Pulmonary artery endothelial cell (primary cell): ENCODE results near the gene ETDA. TPM values are rescaled to one million over a fixed set of nuclear protein-coding genes. Genes with fewer than 3 reads are reported as not detected.
"Not testable (repeated sequence)": the region's sequence is repeated elsewhere in the genome, so short reads cannot be mapped to it uniquely, and the experiment has no call there.

Experiments used
- DNase-seq: peaks from one replicate; pipeline ENCODE4 v3.0.0-alpha.2; 2011; ENCODE audit warnings: low read depth, low spot score
- total RNA-seq: library from RNA; depleted of rRNA; stranded (reverse); fragments of >200 nt; gene quantifications from 2 replicates; pipeline ENCODE4 v1.2.3, GENCODE V29; 2014

The ETDA gene
- total RNA-seq, result not detected in 2 replicates

DNA sequence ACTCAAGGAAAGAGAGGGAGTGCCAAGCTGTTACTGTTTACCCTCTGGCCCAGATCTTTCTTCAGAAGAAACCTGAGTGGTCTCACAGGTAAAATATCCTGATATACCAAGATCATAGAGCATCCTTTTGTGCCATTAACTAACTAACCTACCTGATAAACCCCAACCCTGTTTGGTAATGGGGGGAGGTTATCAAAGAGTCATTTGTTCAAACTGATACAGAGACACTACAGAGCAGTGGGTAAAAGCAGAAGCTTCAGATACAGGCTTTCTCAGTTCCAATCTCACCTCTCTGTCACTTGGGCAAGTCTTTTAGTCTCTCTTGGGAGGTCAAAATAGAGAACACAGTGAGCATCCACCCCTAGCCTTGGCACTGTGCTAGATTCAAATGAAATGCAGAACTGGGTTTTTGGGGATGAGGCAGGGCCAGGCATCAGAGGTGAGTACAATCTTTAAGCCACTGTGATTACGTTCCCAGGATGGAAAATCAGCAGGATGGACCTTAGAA, at the start of gene ETDA:
Gene ETDA (plus strand): TSS at position 51 of the 508 bp plus-strand sequence. CDS start 1,216 bp downstream, outside the sequence.
- DNase-seq, result not testable (repeated sequence)

DNA sequence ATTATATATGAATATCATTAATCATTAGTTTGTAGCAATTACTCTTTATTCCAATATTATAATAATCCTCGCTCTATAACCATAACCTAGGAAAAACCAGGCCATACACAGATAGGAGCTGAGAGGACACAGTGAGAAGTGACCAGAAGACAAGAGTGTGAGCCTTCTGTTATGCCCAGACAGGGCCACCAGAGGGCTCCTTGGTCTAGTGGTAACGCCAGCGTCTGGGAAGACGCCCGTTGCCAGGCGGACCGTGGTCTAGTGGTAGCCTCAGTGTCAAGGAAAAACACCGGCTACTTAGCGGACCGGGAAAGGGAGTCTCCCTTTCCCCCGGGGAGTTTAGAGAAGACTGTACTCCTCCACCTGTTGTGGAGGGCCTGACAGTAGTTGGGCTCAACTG, 45.4 kb upstream of the ETDA start:
- DNase-seq, result not testable (repeated sequence)

DNA sequence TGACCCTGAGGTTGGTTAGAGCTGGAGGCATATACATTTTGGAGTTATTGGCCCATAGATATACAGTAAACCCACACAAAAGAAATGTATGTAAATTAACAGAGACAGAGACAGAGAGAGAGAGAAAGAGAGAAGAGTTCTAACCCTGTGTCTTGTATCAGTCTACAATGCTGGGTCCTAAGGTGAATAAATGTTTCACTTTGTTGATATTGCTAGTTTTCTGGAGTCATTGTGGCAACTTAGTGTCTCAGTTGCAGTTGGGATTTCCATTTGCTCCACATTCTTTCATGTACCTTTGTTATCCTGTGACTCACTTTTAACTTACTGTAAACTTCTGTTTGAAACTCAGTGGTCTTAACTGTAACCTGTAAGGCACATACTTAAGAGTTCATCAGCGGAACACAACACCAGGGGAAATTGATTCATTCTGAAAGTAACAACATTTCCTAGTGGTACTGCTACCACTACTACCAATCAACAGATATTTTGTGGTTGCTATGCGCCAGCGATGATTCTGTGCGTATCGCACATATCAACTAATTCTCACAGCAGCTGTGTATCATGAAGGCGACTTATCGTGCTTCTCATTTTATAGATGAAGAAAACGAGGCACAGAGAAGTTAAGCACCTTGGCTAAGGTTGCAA, 38.5 kb upstream of the ETDA start:
- DNase-seq, result no peak

DNA sequence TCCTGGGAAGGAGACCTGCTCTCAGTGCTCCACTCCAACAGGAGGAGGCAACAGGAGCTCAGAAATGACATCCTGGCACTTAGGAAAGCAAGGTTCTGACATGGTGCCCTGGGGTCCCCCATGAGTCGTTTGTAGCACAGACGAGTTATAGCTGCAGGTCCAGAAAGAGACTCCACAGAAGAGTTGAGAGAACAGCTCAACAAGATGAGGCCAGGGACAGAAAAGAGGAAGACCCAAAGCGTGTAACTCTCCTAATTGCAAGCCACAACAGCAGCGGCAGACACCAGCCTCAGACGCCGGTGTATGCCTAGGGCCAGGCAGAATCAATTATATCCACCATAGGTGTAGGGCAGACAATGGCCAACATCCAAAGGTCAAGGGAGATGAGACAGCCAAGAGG, 5.9 kb upstream of the ETDA start:
- DNase-seq, result not testable (repeated sequence)

DNA sequence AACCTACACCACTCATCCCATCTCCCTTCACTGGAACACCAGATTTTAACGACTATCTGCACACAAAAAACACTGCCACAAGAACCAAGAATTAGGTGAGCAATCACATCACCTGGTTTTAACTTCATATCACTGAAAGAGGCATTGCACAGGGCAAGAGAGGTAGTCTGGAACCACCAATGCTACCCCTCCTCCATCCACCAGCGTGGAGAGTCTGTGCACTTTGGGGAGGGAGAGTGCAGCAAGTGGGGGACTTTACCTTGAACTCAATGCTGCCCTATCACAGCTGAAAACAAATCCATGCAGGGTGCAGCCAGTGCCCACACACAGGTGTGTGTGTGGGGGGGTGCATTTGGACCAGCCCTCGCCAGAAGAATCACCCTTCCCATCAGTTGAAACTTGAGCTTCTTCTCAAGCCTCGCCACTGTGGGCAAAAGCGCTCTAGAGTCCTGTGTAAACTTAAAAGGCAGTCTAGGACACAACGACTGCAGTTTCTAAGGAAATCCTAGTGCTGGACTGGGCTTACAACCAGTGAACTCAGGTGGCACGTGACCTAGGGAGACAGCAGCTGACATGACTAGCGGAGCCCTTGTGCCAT, 4.3 kb downstream of the ETDA start:
- DNase-seq, result not testable (repeated sequence)

DNA sequence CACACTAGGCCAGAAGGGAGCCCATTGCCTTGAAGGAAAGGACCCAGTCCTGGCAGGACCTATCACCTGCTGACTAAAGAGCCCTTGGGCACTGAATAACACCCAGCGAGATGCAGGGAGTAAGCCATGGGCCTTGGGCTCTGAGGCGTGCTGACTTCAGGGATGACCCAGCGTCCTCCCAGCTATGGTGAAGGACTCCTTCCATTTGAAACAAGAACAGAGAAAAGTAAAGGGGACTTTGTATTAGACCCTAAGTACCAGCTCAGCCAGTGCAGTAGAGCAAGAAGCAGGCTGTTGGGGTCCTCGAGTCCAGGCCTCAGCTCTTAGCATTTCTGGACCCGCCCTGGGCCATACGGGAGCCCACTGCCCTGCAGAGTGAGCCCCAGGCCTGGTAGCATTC, 5.1 kb downstream of the ETDA start:
- no peak for DNase-seq

DNA sequence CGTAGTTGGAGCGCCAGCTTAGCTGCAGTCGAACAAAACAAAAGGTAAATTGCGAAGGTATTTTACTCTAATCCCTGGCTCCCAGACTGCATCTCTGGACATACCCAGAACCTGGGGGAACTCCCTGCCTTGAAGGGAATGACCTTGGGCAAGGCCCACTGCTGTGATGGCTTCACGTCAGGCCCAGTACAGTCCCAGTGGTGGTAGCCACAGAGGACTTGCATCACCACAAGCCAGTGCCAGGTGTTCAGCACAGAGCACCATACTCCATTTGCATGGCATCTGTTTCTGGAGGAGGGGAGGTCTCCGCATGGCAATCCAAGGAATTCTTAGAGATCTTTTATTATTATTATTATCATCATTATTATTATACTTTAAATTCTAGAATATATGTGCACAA, 5.6 kb downstream of the ETDA start:
- DNase-seq, result no peak

DNA sequence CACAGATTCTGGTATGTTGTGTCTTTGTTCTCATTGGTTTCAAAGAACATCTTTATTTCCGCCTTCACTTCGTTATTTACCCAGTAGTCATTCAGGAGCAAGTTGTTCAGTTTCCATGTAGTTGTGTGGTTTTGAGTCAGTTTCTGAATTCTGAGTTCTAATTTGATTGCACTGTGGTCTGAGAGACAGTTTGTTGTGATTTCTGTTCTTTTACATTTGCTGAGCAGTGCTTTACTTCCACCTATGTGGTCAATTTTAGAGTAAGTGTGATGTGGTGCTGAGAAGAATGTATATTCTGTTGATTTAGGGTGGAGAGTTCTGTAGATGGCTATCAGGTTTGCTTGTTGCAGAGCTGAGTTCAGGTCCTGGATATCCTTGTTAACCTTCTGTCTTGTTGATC, 9.1 kb downstream of the ETDA start:
- not testable (repeated sequence) for DNase-seq

DNA sequence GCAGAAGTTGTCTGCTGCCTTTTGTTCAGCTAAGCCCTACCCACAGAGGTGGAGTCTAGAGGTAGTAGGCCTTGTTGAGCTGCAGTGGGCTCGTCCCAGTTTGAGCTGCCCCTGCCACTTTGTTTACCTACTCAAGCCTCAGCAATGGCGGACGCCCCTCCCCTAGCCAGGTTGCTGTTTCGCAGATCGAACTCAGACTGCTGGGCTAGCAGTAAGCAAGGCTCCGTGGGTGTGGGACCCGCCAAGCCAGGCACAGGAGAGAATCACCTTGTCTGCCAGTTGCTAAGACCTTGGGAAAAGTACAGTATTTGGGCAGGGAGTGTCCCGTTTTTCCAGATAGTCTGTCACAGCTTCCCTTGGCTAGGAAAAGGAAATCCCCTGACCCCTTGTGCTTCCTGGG, 11.5 kb downstream of the ETDA start:
- not testable (repeated sequence) for DNase-seq

DNA sequence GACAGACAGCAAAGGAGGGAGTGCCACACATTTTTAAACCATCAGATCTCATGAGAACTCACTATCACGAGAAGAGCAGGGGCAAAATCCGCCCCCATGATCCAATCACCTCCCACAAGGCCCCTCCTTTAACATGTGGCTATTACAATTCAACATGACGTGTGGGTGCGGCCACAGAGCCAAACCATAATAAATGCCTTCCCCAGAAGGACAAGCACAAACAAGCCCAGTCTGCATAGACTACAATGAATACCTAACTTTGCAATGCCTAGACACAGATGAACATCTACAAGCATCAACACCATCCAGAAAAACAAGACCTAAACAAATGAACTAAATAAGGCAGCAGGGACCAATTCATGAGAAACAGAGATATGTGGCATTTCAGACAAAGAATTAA, 12.3 kb downstream of the ETDA start:
- no peak for DNase-seq

DNA sequence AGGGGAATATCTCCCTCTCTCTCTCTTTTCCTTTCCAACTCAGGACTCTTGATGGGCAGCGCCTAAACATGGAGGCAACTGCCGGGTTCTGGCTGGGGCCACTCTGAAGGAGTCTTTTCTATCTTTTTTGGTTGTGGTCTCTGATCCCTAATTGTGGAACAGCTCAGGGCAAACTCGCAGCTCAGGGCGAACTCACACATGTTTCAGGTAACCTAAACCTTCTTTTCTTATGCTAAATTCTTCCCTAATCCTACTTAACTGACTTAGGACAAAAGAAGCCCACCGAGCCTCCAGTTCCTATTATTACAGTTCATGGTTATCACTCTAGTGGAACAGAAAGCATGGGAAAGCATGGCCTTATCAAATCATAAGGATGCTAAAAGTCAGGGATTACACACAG, 21.3 kb downstream of the ETDA start:
- no peak for DNase-seq

DNA sequence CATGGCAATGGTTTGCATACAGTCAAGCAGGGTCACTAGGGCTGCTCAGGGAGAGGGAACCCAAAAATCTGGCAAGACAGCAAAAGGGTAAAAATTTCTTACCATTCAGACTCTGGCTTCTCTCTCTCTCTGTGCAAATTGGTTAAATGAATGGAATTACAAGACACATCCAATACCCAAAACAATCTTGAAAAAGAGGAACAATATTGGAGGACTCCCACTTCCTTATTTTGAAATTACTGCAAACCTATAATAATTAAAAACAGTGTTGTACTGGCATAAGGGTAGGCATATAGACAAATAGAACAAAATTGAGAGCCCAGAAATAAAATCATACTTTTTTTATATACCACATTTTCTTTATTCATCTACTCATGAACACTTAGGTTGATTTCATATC, 24.1 kb downstream of the ETDA start:
- DNase-seq, result no peak

DNA sequence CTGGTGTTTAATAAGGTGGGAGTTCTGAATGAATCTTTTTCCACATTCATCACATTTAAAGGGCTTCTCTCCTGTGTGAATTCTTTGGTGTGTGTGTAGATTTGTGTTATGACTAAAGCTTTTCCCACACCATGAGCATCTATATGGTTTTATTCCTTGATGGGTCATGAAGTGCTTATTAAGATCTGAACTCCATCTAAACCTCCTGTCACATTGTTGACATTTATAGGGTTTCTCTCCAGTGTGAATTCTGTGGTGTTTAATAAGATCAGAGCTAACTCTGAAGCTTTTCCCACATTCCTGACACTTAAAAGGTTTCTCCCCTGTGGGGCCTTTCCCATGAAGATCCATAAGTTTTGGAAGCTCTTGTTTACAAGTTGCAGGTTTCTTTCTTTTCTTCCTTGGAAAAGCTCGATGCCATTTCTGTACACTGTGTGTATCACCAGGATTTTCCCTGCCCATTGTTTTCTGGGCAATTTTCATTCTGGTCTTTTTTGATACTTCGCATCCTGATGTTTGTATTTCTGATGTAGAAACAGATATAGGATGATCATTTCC, 35.5 kb downstream of the ETDA start:
- DNase-seq, result no peak

DNA sequence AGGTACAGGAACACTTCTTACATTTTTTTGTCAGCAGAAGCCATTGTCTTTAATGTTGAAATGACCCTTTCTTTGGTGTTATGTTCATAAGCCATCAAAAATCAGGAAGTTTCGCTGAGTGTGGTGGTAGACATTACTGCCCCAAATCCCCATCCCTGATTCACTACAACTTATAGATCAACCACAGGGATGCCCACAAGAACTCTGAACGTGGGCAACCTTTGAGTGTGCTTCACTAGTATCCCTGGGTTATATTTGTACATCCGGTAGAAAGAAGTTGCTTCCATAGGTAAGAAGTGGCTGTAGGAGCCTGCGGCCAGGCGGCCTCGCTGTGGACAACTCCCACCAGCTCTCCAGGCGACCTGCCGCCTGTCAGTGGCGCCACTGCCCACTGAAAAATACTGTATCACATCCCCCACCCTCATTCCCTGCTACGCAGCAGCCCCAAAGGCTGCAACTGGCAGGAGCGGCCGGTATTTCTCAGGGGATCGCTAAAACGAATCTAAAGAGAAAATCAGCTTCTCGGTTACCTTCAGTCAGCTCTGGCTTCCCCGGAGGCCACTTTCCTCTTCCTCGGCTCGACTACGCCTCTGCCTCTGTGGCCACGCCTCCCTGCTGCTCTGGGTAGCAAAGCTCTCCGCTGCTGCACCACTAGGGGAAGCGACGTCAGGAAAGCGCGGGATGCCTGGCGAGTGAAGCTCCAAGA, 43.5 kb downstream of the ETDA start:
- DNase-seq, result no peak

DNA sequence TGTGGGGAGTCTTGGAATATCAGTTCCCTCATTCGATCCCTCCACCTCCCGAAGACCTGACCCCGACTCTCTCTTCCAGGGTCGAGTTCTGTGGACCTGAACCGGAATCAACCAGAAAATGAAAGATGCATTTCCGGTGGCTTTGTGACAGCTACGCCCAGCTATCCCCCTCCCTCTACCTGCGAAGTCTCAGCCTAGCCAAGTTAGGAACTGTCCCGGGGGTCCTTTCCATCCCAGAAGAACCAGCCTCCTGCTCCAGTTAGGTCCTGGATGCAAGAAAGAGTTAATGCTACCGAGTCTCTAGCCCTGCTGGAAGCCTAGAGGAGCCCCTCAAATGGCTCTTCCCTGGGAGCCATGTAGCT, 44.1 kb downstream of the ETDA start:
- DNase-seq, result no peak

DNA sequence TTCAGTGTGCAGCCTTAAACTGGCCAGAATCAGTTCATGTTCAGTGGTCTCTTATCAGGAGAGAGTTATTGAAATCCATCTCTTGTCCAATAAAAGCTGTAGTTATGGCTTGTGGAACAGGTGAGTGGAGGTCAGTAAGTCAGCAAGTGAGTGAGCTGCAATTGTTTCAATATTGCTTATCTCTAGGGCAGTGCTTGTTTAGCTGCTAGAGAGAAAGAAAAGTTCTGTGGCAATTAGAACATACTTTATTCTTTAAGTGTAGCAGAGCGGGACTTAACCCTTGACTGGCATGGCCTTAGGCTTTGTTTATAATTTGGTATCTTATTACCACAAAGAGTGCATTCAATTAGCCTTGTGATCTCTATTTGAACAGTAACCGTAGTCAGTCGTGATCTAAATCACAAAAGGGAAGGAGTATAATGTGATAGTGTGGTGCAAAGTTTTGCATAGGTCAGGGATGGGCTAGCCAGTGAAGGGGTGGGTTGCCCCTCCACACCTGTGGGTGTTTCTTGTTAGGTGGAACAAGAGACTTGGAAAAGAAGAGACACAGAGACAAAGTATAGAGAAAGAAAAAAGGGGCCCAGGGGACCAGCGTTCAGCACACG, 50.5 kb downstream of the ETDA start:
- no peak for DNase-seq

Other genes with a start within 250 kb of the ETDA start
- 4.3 and 4.5 TPM in 2 replicates for gene RTL8B, start 229.5 kb upstream of the ETDA start, total RNA-seq
- 19.8 and 25.7 TPM in 2 replicates for gene RTL8C, start 219.7 kb upstream of the ETDA start, total RNA-seq
- 3.5 and 4.6 TPM in 2 replicates for gene RTL8A, start 199.9 kb upstream of the ETDA start, total RNA-seq
- gene SMIM10L2B, start 153.3 kb upstream of the ETDA start, total RNA-seq, result 0.11 and 0.20 TPM in 2 replicates
- gene ETDB, start 131.5 kb upstream of the ETDA start, total RNA-seq, result not detected in 2 replicates
- gene CT55, start 80.7 kb upstream of the ETDA start, total RNA-seq, result not detected in 2 replicates
- gene ETDC, start 57.4 kb downstream of the ETDA start, total RNA-seq, result not detected in 2 replicates
- gene ZNF75D, start 92.0 kb downstream of the ETDA start, total RNA-seq, result 5.5 and 6.8 TPM in 2 replicates
- 6.3 and 9.1 TPM in 2 replicates for gene ZNF449, start 92.7 kb downstream of the ETDA start, total RNA-seq
- gene SMIM10L2A, start 169.9 kb downstream of the ETDA start, total RNA-seq, result 0.28 and 0.40 TPM in 2 replicates